SK-N-SH (cell line): Measurements from ENCODE around the gene CDCP1. TPM values are rescaled to one million over a fixed set of nuclear protein-coding genes. Genes with fewer than 3 reads are reported as not detected.

Experiments used
- CTCF ChIA-PET: fragments of 300-600, 350-600 bp; formaldehyde crosslinking; extraction: SDS; loops from one replicate; lab custom pipeline; 2021; lab: Yijun Ruan, JAX
- POLR2A ChIA-PET: fragments of 350-600 bp; sonication (Branson Sonifier 250); formaldehyde crosslinking; extraction: SDS; loops from one replicate; lab custom pipeline; 2020; ENCODE audit warnings: antibody characterized with exemption, inconsistent platforms; lab: Yijun Ruan, JAX
- DNase-seq: peaks from one replicate; pipeline ENCODE4 v3.0.0; 2012
- H2AFZ ChIP-seq: fragments of 200-600 bp; sonication (generic); 2 replicates; pipeline ENCODE4 v1.8.1; 2016; ENCODE audit warnings: antibody characterized with exemption, mild to moderate bottlenecking, low read depth
- H3F3A ChIP-seq: fragments of 200-600 bp; sonication (generic); replicated peaks from 2 replicates; pipeline ENCODE3; 2016; ENCODE audit warnings: antibody characterized with exemption, mild to moderate bottlenecking; ENCODE audit not compliant: insufficient read depth
- H3K27ac ChIP-seq, 2 experiments: fragments of 200-500 bp in 1 of 2; fragments of 200-600 bp in 1 of 2; sonication (Bioruptor generic) in 1 of 2; sonication (generic), shearing (Covaris generic) in 1 of 2; 2 replicates each; pipeline versions ENCODE4 v1.5.1 to v1.6.1; 2014 to 2016; ENCODE audit warnings: low read depth in 2 of 2, inconsistent platforms in 1 of 2, low read length in 1 of 2, mild to moderate bottlenecking in 1 of 2, mixed read lengths in 1 of 2
- H3K27me3 ChIP-seq: fragments of 200-600 bp; sonication (generic), shearing (Covaris generic); 2 replicates; pipeline ENCODE4 v1.6.1; 2016; ENCODE audit warnings: mixed run types; ENCODE audit not compliant: insufficient read depth
- H3K36me3 ChIP-seq, 2 experiments: fragments of 200-500 bp in 1 of 2; fragments of 200-600 bp in 1 of 2; sonication (Bioruptor generic) in 1 of 2; sonication (generic) in 1 of 2; replicated peaks in 1 of 2; 2 replicates each; pipeline versions ENCODE3 to v1.5.1; 2014 to 2016; ENCODE audit warnings: low read length in 1 of 2, mild to moderate bottlenecking in 1 of 2; ENCODE audit not compliant: insufficient read depth in 2 of 2, control insufficient read depth in 1 of 2
- H3K4me1 ChIP-seq, 2 experiments: fragments of 200-500 bp in 1 of 2; fragments of 200-600 bp in 1 of 2; sonication (Bioruptor generic) in 1 of 2; sonication (generic), shearing (Covaris generic) in 1 of 2; 2 replicates each; pipeline versions ENCODE4 v1.5.1 to v1.6.1; 2014 to 2016; ENCODE audit warnings: low read depth in 1 of 2, low read length in 1 of 2, mixed run types in 1 of 2; ENCODE audit not compliant: insufficient read depth in 2 of 2, control insufficient read depth in 1 of 2
- H3K4me2 ChIP-seq: fragments of 200-600 bp; sonication (generic), shearing (Covaris generic); 2 replicates; pipeline ENCODE4 v1.6.1; 2017; ENCODE audit warnings: mixed run types
- H3K4me3 ChIP-seq, 2 experiments: fragments of 200-500 bp in 1 of 2; fragments of 200-600 bp in 1 of 2; sonication (Bioruptor generic) in 1 of 2; sonication (generic), shearing (Covaris generic) in 1 of 2; 2 replicates each; pipeline versions ENCODE4 v1.5.1 to v1.8.1; 2014 to 2016; ENCODE audit warnings: low read depth in 2 of 2, inconsistent platforms in 1 of 2, low read length in 1 of 2, mild to moderate bottlenecking in 1 of 2, mixed read lengths in 1 of 2, moderate library complexity in 1 of 2
- H3K79me2 ChIP-seq: fragments of 200-600 bp; sonication (generic); 2 replicates; pipeline ENCODE4 v1.8.1; 2017; ENCODE audit warnings: mild to moderate bottlenecking; ENCODE audit not compliant: insufficient read depth
- H3K9ac ChIP-seq: fragments of 200-600 bp; sonication (generic); 2 replicates; pipeline ENCODE4 v1.6.1; 2017; ENCODE audit warnings: mixed run types
- H3K9me2 ChIP-seq: fragments of 200-600 bp; sonication (generic); 2 replicates; pipeline ENCODE4 v1.6.1; 2017; ENCODE audit warnings: mixed run types
- H3K9me3 ChIP-seq: fragments of 200-600 bp; sonication (generic); 2 replicates; pipeline ENCODE4 v1.6.1; 2017; ENCODE audit warnings: mixed run types, mild to moderate bottlenecking, moderate library complexity
- H4K20me1 ChIP-seq: fragments of 200-600 bp; sonication (generic); 2 replicates; pipeline ENCODE4 v1.6.1; 2017; ENCODE audit warnings: mild to moderate bottlenecking, mixed run types; ENCODE audit not compliant: insufficient read depth
- CHD2 ChIP-seq: fragments of 150-350 bp; IDR thresholded peaks from 2 replicates; pipeline ENCODE4 v1.6.1; 2018; ENCODE audit warnings: low read length; ENCODE audit not compliant: partially characterized antibody
- EP300 ChIP-seq, 2 experiments: IDR thresholded peaks; 2 replicates each; pipeline versions ENCODE4 v1.4.0 to v1.6.1; 2012; ENCODE audit warnings: borderline replicate concordance in 1 of 2, low read depth in 1 of 2, low read length in 1 of 2
- FOSL2 ChIP-seq: IDR thresholded peaks from 2 replicates; pipeline ENCODE4 v1.4.0; 2012; ENCODE audit warnings: low read depth, mild to moderate bottlenecking, moderate library complexity, borderline replicate concordance
- FOXJ3 ChIP-seq: sonication (generic); formaldehyde crosslinking; IDR thresholded peaks from 2 replicates; pipeline ENCODE4 v1.5.1; 2020; ENCODE audit warnings: mild to moderate bottlenecking, missing genetic modification reagents
- GABPA ChIP-seq: IDR thresholded peaks from 2 replicates; pipeline ENCODE4 v1.4.0; 2012; ENCODE audit warnings: low read depth, mild to moderate bottlenecking
- JUND ChIP-seq: IDR thresholded peaks from 2 replicates; pipeline ENCODE4 v1.4.0; 2012
- NRF1 ChIP-seq: IDR thresholded peaks from 2 replicates; pipeline ENCODE4 v1.6.1; 2012; ENCODE audit warnings: low read depth, mild to moderate bottlenecking, low read length
- RCOR1 ChIP-seq: fragments of 150-350 bp; IDR thresholded peaks from 2 replicates; pipeline ENCODE4 v1.6.1; 2017; ENCODE audit warnings: antibody characterized with exemption, low read length
- RXRA ChIP-seq: IDR thresholded peaks from 2 replicates; pipeline ENCODE4 v1.4.0; 2012; ENCODE audit warnings: low read depth, mild to moderate bottlenecking, borderline replicate concordance
- SMC3 ChIP-seq: IDR thresholded peaks from 2 replicates; pipeline ENCODE4 v1.6.1; 2012; ENCODE audit warnings: low read depth, low read length, improper control_type of control experiment
- TAF1 ChIP-seq: IDR thresholded peaks from 2 replicates; pipeline ENCODE4 v1.6.1; 2012; ENCODE audit warnings: low read depth, mild to moderate bottlenecking, low read length, moderate library complexity, borderline replicate concordance
- TCF12 ChIP-seq: IDR thresholded peaks from 2 replicates; pipeline ENCODE4 v1.4.0; 2012
- YY1 ChIP-seq: IDR thresholded peaks from 2 replicates; pipeline ENCODE4 v1.4.0; 2012; ENCODE audit warnings: low read depth, mild to moderate bottlenecking
- WGBS: methylation state at CpG from one replicate; pipeline ENCODE4 v1.1.6; 2017; ENCODE audit warnings: low lambda C conversion rate; 5-methylcytosine and 5-hydroxymethylcytosine counted together
- polyA plus RNA-seq, 3 experiments: library from polyadenylated mRNA; depleted of rRNA; stranded (reverse); fragments of >200 nt; gene quantifications; 2 replicates each; pipeline ENCODE4 v1.2.3, GENCODE V29; 2012
- TF ChIP-seq, protein P1 (sequence below): IDR thresholded peaks from 2 replicates; pipeline ENCODE4 v1.6.1; 2012; ENCODE audit warnings: mild to moderate bottlenecking, low read depth, low read length, moderate library complexity
- TF ChIP-seq, protein P2 (sequence below): fragments of 200-600 bp; sonication (generic); IDR thresholded peaks from 2 replicates; pipeline ENCODE4 v1.6.1; 2017; ENCODE audit warnings: antibody characterized with exemption, mild to moderate bottlenecking, moderate library complexity
- TF ChIP-seq, protein P3 (sequence below): IDR thresholded peaks from 2 replicates; pipeline ENCODE4 v1.4.0; 2012; ENCODE audit warnings: low read depth, borderline replicate concordance
- TF ChIP-seq, protein P4 (sequence below): fragments of 150-350 bp; IDR thresholded peaks from 2 replicates; pipeline ENCODE4 v1.6.1; 2017; ENCODE audit warnings: antibody characterized with exemption, low read length, low read depth, borderline replicate concordance
- TF ChIP-seq, protein P5 (sequence below): IDR thresholded peaks from 2 replicates; pipeline ENCODE4 v1.4.0; 2012; ENCODE audit warnings: low read depth
- TF ChIP-seq, protein P6 (sequence below): IDR thresholded peaks from 2 replicates; pipeline ENCODE4 v1.4.0; 2012; ENCODE audit warnings: low read depth, borderline replicate concordance

CDCP1 gene
- polyA plus RNA-seq, 1 of the 3 experiments (the other 2 are of a cell fraction) = 3.6 TPM

DNA sequence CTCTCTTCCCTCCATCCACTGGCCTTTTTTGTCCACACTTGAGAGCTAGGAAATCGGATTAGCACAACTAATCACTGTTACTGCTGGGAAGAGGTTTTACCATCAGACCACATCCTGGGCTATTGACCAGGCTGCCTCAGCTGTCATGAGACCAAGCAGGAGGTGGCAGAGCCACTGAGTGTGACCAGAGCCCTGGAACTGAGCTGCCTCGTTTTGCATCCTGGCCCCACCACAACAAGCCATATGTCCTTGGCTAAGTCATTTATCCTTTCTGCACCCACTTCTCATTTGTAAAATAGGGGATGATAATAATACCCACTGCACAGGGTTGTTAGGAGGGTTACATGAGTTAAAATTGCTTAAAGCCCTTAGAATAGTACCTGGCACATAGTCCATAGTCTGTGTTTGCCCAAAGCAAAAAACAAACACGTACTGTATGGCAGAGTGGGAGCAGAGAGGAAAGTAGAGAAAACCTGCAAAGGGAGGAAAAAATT, 45.8 kb upstream of the CDCP1 start:
- no peaks in the 10 kb centered on the region for H3K27me3 ChIP-seq
- no peak overlapping the region for H3K27ac ChIP-seq
- H3K9me3 ChIP-seq = no peaks in the 10 kb centered on the region
- no peaks in the 10 kb centered on the region for H3F3A ChIP-seq
- H4K20me1 ChIP-seq = no peaks in the 10 kb centered on the region
- H2AFZ ChIP-seq = no peak overlapping the region
- ChIA-PET CTCF (interaction anchor here (0.9 to 1.5 kb wide), 4 partner anchors 137 to 154 kb away, joined by 3 to 5 read pairs (median 3); no protein-coding TSS in a partner anchor), POLR2A (no interaction called here)
- H3K36me3 ChIP-seq = no peaks in the 10 kb centered on the region
- 76% methylated on average over 3 of the region's 3 CpGs for WGBS
- TF ChIP-seq, protein P1, sequence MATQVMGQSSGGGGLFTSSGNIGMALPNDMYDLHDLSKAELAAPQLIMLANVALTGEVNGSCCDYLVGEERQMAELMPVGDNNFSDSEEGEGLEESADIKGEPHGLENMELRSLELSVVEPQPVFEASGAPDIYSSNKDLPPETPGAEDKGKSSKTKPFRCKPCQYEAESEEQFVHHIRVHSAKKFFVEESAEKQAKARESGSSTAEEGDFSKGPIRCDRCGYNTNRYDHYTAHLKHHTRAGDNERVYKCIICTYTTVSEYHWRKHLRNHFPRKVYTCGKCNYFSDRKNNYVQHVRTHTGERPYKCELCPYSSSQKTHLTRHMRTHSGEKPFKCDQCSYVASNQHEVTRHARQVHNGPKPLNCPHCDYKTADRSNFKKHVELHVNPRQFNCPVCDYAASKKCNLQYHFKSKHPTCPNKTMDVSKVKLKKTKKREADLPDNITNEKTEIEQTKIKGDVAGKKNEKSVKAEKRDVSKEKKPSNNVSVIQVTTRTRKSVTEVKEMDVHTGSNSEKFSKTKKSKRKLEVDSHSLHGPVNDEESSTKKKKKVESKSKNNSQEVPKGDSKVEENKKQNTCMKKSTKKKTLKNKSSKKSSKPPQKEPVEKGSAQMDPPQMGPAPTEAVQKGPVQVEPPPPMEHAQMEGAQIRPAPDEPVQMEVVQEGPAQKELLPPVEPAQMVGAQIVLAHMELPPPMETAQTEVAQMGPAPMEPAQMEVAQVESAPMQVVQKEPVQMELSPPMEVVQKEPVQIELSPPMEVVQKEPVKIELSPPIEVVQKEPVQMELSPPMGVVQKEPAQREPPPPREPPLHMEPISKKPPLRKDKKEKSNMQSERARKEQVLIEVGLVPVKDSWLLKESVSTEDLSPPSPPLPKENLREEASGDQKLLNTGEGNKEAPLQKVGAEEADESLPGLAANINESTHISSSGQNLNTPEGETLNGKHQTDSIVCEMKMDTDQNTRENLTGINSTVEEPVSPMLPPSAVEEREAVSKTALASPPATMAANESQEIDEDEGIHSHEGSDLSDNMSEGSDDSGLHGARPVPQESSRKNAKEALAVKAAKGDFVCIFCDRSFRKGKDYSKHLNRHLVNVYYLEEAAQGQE = no peak
- DNase-seq = no peak
- H3K9me2 ChIP-seq = no peaks in the 10 kb centered on the region
- H3K4me2 ChIP-seq = no peak overlapping the region
- no peak overlapping the region for H3K4me3 ChIP-seq
- no peaks in the 10 kb centered on the region for H3K79me2 ChIP-seq
- H3K4me1 ChIP-seq = no peaks in the 10 kb centered on the region
- H3K9ac ChIP-seq = no peak overlapping the region

DNA sequence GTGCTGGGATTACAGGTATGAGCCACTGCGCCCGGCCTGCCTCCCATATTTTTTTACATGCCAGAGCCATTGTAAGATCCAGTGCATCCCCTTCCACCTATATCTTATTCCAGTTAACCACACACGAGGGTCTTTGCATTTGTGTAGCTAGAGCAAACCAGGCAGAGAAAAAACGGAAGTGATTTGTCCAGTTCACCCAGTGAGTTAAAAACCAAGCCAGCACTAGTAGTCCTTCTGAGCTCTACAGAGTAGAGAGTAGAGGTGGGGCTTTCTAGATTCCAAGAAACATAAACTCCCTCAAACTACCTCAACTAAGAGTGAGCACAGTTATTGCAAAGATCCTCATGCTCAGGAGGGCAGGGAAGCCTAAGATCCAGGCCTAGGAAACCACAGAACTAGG, 45.2 kb upstream of the CDCP1 start:
- no peak overlapping the region for H2AFZ ChIP-seq
- no peaks in the 10 kb centered on the region for H3K9me3 ChIP-seq
- H3F3A ChIP-seq = no peaks in the 10 kb centered on the region
- no peaks in the 10 kb centered on the region for H3K36me3 ChIP-seq
- DNase-seq = no peak
- H3K79me2 ChIP-seq = no peaks in the 10 kb centered on the region
- no peak overlapping the region for H3K9ac ChIP-seq
- WGBS = 89% methylated on average over 4 of the region's 4 CpGs
- H3K4me2 ChIP-seq = no peak overlapping the region
- H3K27ac ChIP-seq = no peak overlapping the region
- H3K4me3 ChIP-seq = no peak overlapping the region
- H4K20me1 ChIP-seq = no peaks in the 10 kb centered on the region
- H3K4me1 ChIP-seq = no peaks in the 10 kb centered on the region
- POLR2A ChIA-PET = no interaction called here
- no peaks in the 10 kb centered on the region for H3K27me3 ChIP-seq
- CTCF ChIA-PET = interaction anchor here (0.7 to 1.5 kb wide), 5 partner anchors 14 to 153 kb away, joined by 3 read pairs; no protein-coding TSS in a partner anchor
- H3K9me2 ChIP-seq = no peaks in the 10 kb centered on the region
- no peak for TF ChIP-seq EP300 (IDR thresholded peaks at IDR 0.05; ENCODE audit: borderline replicate concordance in 1 of 2, low read depth in 1 of 2, low read length in 1 of 2)
- no peak for TF ChIP-seq TAF1
- no peak for TF ChIP-seq FOSL2
- no peak for TF ChIP-seq NRF1
- TF ChIP-seq, protein P2, sequence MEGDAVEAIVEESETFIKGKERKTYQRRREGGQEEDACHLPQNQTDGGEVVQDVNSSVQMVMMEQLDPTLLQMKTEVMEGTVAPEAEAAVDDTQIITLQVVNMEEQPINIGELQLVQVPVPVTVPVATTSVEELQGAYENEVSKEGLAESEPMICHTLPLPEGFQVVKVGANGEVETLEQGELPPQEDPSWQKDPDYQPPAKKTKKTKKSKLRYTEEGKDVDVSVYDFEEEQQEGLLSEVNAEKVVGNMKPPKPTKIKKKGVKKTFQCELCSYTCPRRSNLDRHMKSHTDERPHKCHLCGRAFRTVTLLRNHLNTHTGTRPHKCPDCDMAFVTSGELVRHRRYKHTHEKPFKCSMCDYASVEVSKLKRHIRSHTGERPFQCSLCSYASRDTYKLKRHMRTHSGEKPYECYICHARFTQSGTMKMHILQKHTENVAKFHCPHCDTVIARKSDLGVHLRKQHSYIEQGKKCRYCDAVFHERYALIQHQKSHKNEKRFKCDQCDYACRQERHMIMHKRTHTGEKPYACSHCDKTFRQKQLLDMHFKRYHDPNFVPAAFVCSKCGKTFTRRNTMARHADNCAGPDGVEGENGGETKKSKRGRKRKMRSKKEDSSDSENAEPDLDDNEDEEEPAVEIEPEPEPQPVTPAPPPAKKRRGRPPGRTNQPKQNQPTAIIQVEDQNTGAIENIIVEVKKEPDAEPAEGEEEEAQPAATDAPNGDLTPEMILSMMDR = no peak
- TF ChIP-seq, protein P3, sequence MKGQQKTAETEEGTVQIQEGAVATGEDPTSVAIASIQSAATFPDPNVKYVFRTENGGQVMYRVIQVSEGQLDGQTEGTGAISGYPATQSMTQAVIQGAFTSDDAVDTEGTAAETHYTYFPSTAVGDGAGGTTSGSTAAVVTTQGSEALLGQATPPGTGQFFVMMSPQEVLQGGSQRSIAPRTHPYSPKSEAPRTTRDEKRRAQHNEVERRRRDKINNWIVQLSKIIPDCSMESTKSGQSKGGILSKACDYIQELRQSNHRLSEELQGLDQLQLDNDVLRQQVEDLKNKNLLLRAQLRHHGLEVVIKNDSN = no peak
- TF ChIP-seq YY1 = no peak
- no peak for TF ChIP-seq CHD2
- no peak for TF ChIP-seq RXRA
- TF ChIP-seq, protein P4, sequence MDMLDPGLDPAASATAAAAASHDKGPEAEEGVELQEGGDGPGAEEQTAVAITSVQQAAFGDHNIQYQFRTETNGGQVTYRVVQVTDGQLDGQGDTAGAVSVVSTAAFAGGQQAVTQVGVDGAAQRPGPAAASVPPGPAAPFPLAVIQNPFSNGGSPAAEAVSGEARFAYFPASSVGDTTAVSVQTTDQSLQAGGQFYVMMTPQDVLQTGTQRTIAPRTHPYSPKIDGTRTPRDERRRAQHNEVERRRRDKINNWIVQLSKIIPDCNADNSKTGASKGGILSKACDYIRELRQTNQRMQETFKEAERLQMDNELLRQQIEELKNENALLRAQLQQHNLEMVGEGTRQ = no peak
- no peak for TF ChIP-seq SMC3
- no peak for TF ChIP-seq RCOR1
- TF ChIP-seq, protein P5, sequence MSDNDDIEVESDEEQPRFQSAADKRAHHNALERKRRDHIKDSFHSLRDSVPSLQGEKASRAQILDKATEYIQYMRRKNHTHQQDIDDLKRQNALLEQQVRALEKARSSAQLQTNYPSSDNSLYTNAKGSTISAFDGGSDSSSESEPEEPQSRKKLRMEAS = no peak
- TF ChIP-seq GABPA = no peak
- TF ChIP-seq FOXJ3 = no peak
- no peak for TF ChIP-seq JUND
- TF ChIP-seq TCF12 = no peak
- TF ChIP-seq, protein P6, sequence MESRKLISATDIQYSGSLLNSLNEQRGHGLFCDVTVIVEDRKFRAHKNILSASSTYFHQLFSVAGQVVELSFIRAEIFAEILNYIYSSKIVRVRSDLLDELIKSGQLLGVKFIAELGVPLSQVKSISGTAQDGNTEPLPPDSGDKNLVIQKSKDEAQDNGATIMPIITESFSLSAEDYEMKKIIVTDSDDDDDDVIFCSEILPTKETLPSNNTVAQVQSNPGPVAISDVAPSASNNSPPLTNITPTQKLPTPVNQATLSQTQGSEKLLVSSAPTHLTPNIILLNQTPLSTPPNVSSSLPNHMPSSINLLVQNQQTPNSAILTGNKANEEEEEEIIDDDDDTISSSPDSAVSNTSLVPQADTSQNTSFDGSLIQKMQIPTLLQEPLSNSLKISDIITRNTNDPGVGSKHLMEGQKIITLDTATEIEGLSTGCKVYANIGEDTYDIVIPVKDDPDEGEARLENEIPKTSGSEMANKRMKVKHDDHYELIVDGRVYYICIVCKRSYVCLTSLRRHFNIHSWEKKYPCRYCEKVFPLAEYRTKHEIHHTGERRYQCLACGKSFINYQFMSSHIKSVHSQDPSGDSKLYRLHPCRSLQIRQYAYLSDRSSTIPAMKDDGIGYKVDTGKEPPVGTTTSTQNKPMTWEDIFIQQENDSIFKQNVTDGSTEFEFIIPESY = no peak
